GM23338 (cell line): ENCODE measurements around the gene UBE2E2.

Experiments
- CREB1 ChIP-seq: fragments of 250-450 bp; sonication (Bioruptor Pico); IDR thresholded peaks from 2 replicates; pipeline ENCODE4 v1.5.0; 2020; ENCODE audit warnings: low read depth, mild to moderate bottlenecking, moderate library complexity
- CTCF ChIP-seq, 2 experiments: fragments of 200-600 bp in 1 of 2; sonication (generic) in 1 of 2; conservative IDR thresholded peaks; 2 replicates each; pipeline versions ENCODE4 v1.5.1 to v1.6.1; 2016 to 2017; ENCODE audit warnings: antibody characterized with exemption in 2 of 2, low read depth in 2 of 2, mild to moderate bottlenecking in 2 of 2, moderate library complexity in 1 of 2
- ETS1 ChIP-seq: IDR thresholded peaks from 2 replicates; pipeline ENCODE4 v1.6.1; 2016; ENCODE audit warnings: antibody characterized with exemption
- EZH2 ChIP-seq: fragments of 200-600 bp; sonication (generic); IDR thresholded peaks from one replicate; pipeline ENCODE4 v1.8.0; 2017; ENCODE audit warnings: antibody characterized with exemption, mild to moderate bottlenecking, low read depth; ENCODE audit not compliant: unreplicated experiment
- POLR2AphosphoS5 ChIP-seq: IDR thresholded peaks from 2 replicates; pipeline ENCODE4 v1.6.1; 2016; ENCODE audit warnings: antibody characterized with exemption, low read depth

- TF ChIP-seq CTCF (conservative IDR thresholded peaks at IDR 0.05; ENCODE audit: low read depth in 2 of 2) = no peak
- TF ChIP-seq EZH2 = no peak
- TF ChIP-seq CREB1 (CRISPR knock-in tag) = no peak
- TF ChIP-seq POLR2AphosphoS5 = no peak
- no peak for TF ChIP-seq ETS1
Measured at GRCh38 chr3:23219552-23219951, 16.4 kb downstream of the UBE2E2 start.
